ENCODE data around the gene FOXJ2.
"Not testable (repeated sequence)": the region's sequence is repeated elsewhere in the genome, so short reads cannot be mapped to it uniquely, and the experiment has no call there.

FOXJ2 gene

GRCh38 chr12:8032242-8033152, at the start of gene FOXJ2:
FOXJ2 (plus strand) TSS chr12:8032716; CDS start chr12:8039833, 7,117 bp downstream.
- peak; percentile 93 for DNase-seq (ENCODE audit: low spot score)

DNA sequence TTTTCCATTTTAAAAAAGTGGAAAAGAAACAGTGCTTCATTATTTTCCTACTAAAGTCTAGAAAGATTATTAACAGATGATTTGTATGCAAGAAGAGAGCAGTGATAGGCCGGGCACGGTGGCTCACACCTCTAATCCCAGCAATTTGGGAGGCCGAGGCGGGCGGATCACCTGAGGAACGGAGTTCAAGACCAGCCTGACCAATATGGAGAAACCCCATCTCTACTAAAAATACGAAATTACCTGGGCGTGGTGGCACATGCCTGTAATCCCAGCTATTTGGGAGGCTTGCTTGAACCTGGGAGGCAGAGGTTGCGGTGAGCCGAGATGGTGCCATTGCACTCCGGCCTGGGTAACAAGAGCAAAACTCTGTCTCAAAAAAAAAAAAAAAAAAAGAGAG, 49.5 kb upstream of the FOXJ2 start:
- not testable (repeated sequence) for DNase-seq (ENCODE audit: low spot score)

DNA sequence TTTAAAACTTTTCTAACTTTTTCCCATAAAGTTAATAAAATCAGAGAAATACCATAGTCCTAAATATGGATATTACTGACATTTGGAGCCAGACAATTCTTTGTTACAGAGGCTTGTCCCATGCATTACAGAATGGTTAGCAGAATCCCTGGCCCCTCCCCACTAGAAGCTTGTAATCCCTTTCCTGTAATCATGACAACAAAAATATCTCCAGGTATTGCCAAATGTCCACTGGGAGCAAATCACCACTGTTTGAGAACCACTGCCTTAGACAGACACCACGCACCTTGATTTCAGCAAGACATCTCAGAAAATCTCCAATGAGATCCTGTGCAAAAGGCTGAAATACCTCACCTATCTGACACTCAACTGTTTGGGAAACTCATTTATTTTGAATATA, 49.1 kb upstream of the FOXJ2 start:
- not testable (repeated sequence) for DNase-seq (ENCODE audit: low spot score)

DNA sequence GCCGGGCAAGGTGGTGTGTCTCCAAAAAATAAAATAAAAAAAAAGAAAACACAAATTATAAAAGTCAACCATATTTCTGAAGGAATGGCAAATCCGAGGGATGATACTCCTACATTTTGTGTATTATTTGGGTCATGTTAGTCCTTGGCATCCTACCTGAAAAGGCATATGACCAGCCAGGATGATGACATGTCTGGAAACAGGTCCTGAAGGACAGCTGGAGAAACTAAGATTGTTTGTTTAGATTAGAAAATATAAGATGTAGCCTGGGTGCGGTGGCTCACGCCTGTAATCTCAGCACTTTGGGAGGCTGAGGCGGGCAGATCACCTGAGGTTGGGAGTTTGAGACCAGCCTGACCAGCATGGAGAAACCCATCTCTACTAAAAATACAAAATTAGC, 47.6 kb upstream of the FOXJ2 start:
- DNase-seq (ENCODE audit: low spot score): no peak

DNA sequence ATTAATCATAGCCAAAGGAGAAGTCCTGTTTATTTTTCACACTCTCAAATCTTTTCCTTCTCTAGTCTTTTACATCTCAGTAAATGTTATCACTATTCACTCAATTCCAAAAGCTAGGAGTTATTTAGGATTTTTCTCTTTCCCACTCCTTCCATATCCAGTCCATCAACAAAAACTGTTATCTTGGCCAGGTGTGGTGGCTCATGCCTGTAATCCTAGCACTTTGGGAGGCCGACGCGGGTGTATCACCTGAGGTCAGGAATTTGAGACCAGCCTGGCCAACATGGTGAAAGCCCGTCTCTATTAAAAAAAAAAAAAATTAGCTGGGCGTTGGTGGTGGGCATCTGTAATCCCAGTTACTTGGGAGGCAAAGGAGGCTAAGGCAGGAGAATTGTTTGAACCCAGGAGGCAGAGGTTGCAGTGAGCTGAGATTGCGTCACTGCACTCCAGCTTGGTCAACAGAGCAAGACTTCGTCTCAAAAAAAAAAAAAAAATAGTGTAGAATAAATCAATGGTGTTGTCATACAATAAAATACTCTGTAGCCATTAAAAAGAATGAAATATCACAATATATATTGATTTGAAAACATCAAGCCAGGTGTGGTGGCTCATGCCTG, 46.6 kb upstream of the FOXJ2 start:
- no peak for DNase-seq (ENCODE audit: low spot score)

- no peak for DNase-seq (ENCODE audit: low spot score)
These were observed 42.6 kb upstream of the FOXJ2 start for GRCh38 chr12:7989827-7990491.

DNA sequence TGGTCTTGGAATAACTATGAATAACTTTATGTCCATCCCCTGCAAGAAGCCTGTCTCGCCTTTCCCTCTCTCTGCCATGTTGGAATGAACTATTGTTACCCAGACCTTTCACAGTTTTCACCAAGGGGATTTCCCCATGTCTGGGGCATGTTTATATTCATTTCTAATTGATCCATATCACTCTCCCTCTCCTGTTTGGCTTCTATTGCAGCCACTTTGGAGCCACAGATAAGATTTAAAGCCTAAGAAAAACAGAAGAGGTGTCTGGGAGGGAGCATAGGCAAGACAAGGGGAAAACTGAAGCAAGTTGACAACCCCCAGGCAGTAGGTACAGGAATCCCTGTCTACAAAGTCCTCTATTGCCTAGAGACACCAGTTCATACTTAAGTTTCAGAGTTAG, 41.0 kb upstream of the FOXJ2 start:
- DNase-seq (ENCODE audit: low spot score): no peak

DNA sequence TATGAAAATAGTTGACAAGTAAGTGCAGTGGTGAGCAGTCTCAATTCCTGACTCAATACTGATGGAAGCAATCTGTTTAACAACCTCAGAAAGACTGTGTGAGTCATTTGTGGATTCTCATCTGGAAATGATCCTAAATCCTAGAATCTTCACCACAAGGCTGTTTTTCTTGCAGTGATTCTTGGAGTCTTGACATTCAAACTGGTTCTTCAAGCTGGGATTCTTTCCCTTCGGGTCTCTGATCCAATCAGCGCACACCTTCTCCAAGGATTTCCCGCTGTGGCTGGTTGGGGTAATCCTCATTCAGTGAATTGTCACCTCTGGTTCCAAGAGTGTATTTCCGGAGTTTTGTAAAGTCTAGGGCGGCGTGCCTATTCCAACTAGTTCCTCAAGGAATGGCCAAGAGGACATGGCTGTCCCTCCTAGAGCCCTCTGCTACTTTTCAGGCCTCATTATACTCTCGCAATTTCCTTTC, 37.7 kb upstream of the FOXJ2 start:
- peak; percentile 80 for DNase-seq (ENCODE audit: low spot score)

DNA sequence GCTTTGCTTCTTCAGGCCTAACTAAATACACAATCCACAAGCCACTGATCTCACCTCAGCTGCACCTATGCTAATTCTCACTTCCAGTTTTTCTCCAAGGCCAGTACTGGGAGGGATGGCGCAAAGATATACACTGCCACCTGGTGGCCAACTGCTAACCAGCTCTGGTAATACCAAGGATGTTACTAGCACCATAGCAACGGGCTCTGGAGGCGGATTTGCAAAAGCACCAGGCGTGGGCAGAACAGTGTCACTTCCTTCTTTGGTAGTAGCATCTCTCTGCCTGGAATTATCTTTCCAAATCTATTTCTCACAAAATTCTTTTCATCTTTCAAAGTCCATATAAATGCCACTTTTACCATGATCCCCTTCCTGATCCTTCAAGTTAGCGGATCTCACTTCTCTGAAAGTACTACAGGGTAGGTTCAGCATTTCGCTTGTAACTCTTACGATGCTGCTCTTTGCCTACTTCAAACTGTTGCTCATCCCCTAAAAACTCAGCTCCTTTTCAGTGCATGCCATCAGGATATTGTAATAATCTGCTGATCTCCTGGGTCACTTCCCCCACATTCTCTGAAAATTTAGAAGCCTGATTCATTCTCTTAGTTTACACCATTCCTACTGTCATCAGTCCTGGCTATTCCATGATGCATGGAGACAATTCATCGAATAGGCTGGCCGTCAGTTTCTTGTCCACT, 37.1 kb upstream of the FOXJ2 start:
- DNase-seq (ENCODE audit: low spot score): peak; percentile 67

GRCh38 chr12:8000827-8001226, 31.7 kb upstream of the FOXJ2 start:
- not testable (repeated sequence) for DNase-seq (ENCODE audit: low spot score)

DNA sequence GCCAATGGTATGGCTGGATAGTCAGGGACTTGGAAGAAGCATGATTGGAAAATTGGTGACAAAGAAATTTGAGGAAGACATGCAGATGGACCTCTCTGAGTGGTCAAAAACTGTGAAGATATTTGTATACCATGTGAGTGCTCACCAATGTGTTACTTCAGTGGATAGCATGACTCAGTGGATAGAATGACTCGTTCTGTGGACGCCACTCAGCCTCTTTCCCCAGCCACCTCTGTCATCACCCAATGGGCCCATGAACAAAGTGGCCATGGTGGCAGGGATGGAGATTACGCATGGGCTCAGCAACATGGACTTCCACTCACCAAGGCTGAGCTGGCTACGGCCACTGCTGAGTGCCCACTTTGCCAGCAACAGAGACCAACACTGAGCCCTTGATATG, 31.0 kb upstream of the FOXJ2 start:
- DNase-seq (ENCODE audit: low spot score): not testable (repeated sequence)

GRCh38 chr12:8004897-8005296, 27.6 kb upstream of the FOXJ2 start:
- DNase-seq (ENCODE audit: low spot score): not testable (repeated sequence)

GRCh38 chr12:8011331-8011730, 21.2 kb upstream of the FOXJ2 start:
- no peak for DNase-seq (ENCODE audit: low spot score)

DNA sequence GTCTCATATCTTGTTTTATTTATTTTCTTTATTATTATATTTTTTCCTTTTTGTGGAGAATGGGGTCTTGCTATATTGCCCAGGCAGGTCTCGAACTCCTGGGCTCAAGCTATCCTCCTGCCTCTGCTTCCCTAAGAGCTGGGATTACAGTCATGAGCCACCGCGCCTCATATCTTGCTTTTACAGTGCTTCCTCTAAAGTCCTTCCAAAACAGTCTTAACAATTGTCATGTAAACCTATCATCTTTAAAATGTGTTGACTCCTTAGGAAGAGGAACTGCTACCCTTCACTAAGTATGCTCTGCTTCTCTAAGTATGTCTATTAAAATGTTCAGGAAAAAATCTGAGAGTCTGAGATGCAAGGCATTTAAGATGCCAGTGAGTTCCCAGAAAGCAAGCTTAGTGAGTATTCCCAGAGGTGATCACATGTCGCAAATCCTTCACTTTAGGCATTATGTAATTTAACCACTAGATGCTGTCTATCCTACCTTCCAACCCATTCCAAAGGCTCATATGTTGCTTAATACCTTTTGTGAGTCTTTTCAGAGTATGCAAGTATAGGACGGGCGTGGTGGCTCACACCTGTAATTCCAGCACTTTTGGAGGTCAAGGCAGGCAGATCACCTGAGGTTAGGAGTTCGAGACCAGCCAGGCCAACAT, 19.7 kb upstream of the FOXJ2 start:
- no peak for DNase-seq (ENCODE audit: low spot score)

DNA sequence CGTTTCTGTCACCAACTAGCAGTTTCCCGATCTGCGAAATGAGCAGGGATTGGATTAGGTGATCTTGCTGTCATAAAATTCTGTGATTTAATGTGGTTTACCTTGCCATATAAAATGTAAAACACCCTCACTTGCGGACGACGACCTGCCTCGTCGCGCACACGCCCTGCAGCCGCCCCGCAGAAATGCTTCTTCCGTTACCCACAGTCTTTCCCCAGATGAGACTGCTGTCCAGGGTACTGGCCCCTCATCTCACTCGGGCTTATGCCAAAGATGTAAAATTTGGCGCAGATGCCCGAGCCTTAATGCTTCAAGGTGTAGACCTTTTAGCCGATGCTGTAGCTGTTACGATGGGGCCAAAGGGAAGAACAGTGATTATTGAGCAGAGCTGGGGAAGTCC, 17.7 kb upstream of the FOXJ2 start:
- DNase-seq (ENCODE audit: low spot score): no peak

- DNase-seq (ENCODE audit: low spot score): not testable (repeated sequence)
These were observed 14.3 kb upstream of the FOXJ2 start for GRCh38 chr12:8018213-8018612.

GRCh38 chr12:8018666-8019581, 13.6 kb upstream of the FOXJ2 start:
- DNase-seq (ENCODE audit: low spot score): no peak

GRCh38 chr12:8026291-8026900, 6.1 kb upstream of the FOXJ2 start:
- DNase-seq (ENCODE audit: low spot score): peak; percentile 98

DNA sequence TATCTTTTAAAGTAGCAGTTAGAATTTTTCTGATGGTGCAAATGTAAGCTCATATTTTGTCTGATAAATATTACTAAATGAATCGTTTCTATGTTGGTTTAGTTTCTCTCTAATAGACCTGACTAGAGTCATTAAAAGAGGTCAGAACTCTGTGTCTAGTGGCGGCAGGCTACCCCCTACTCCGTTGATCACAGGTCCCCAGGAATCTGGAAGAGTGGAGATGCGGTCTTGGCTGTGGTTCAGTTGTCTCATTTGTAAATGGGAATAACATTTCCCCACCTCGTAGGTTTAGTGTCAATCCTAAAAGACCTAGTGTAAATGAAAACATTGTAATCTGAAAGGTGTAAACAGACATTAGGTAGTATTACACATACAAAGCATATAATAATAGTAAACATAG, 4.7 kb upstream of the FOXJ2 start:
- DNase-seq (ENCODE audit: low spot score): no peak

GRCh38 chr12:8028267-8028666, 4.2 kb upstream of the FOXJ2 start:
- no peak for DNase-seq (ENCODE audit: low spot score)

Measured in AG20443 (cell line).